NCI-H128 (cell line): ENCODE measurements around the gene PKNOX2.

Source experiments
- DNase-seq: peaks from one replicate; lab custom pipeline; 2025; ENCODE audit not compliant: unreplicated experiment; lab: John Stamatoyannopoulos, UW

Gene PKNOX2

GRCh38 chr11:125154378-125155099, 10.0 kb upstream of the PKNOX2 start:
- DNase-seq = no peak

- DNase-seq = no peak
These were observed 9.5 kb upstream of the PKNOX2 start for GRCh38 chr11:125155100-125155444.

- DNase-seq = no peak
These were observed 8.8 kb upstream of the PKNOX2 start for GRCh38 chr11:125155767-125156166.

GRCh38 chr11:125156346-125157117, 8.0 kb upstream of the PKNOX2 start:
- DNase-seq = no peak

GRCh38 chr11:125157118-125157733, 7.3 kb upstream of the PKNOX2 start:
- DNase-seq = no peak

GRCh38 chr11:125157953-125158680, 6.4 kb upstream of the PKNOX2 start:
- DNase-seq = no peak

GRCh38 chr11:125162743-125163142, 1.8 kb upstream of the PKNOX2 start:
- no peak for DNase-seq

- DNase-seq = no peak
These were observed 1.0 kb upstream of the PKNOX2 start for GRCh38 chr11:125163431-125164063.

GRCh38 chr11:125164091-125164421, 495 bp upstream of the PKNOX2 start:
- DNase-seq = no peak

GRCh38 chr11:125165111-125165842, 726 bp downstream of the PKNOX2 start:
- no peak for DNase-seq

GRCh38 chr11:125165843-125166763, 1.6 kb downstream of the PKNOX2 start:
- no peak for DNase-seq

GRCh38 chr11:125166764-125167291, 2.3 kb downstream of the PKNOX2 start:
- DNase-seq = no peak

GRCh38 chr11:125167292-125167953, 2.9 kb downstream of the PKNOX2 start:
- DNase-seq = no peak

- DNase-seq = no peak
These were observed 3.6 kb downstream of the PKNOX2 start for GRCh38 chr11:125167954-125168835.

- DNase-seq = no peak
These were observed 4.4 kb downstream of the PKNOX2 start for GRCh38 chr11:125168918-125169456.

- DNase-seq = no peak
These were observed 5.5 kb downstream of the PKNOX2 start for GRCh38 chr11:125170001-125170509.

- DNase-seq = no peak
These were observed 6.0 kb downstream of the PKNOX2 start for GRCh38 chr11:125170510-125171031.
